IPS DF 4.7 (cell line): ENCODE data around the gene COL27A1.

Experiments used
- DNase-seq: peaks from one replicate; pipeline ENCODE4 v3.0.0-alpha.2; 2013; ENCODE audit warnings: low spot score; ENCODE audit errors: extremely low read depth

COL27A1 gene

DNA sequence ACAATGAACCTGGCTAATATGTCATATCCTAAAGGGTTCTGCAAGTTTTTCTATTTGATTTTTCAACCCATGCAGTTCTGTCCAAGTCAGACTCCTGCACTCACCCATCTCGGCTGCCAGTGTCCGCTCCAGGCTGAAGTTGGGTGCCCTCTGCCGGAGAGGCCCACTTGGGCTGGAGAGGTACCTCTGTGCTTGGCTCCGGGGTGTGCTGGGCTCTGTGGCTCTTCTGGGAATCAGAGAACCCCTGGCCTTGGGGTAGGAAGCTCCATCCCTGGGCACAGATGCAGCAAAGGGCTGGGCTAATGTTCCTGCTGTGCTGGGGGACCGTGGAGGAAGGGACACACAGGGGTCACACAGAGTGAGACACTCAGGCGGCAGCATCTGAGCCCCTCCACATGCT lies 200.5 kb downstream of the COL27A1 start:
- no peak for DNase-seq

GRCh38 chr9:114356792-114357191 lies 201.5 kb downstream of the COL27A1 start:
- no peak for DNase-seq

GRCh38 chr9:114357360-114357759 lies 202.0 kb downstream of the COL27A1 start:
- no peak for DNase-seq

DNA sequence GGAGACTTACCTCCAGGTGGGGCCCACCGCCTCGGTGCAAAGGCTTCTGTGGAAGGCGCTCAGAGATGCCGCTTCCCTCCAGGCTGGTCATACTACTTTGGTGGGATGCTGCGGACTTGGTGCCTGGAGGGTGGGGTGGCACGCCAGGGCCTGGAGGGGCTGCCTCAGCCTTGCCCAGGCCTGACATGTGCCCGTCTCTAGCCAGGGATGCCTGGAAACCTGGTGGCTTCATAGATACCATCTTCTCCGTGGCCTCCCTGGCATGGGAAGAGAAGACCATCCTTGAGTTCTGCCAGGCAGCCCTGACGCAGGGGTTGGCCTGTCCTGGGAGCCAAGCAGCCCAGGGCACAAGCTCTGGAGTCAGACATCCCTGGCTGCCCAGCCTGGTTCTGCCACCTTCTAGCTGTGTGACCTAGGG lies 202.6 kb downstream of the COL27A1 start:
- no peak for DNase-seq

DNA sequence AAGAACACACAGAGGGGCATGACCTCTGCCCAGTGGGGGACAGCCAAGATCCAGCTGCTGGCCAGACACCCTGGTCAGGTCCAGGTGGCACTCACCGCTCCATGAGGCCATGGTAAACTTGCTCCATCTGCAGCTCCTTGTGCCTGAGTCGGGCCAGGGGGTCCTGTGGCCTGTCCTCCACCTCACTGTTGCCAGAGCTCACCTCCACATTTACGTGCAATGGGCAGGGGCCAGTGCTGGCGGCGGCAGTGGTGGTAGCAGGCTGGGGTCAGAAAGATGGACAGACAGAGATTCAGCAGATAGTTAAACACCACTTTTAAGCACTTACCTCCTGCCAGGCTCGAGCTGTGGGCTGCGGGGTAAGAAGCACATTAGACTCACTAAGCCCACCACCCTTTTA lies 204.5 kb downstream of the COL27A1 start:
- DNase-seq: no peak

DNA sequence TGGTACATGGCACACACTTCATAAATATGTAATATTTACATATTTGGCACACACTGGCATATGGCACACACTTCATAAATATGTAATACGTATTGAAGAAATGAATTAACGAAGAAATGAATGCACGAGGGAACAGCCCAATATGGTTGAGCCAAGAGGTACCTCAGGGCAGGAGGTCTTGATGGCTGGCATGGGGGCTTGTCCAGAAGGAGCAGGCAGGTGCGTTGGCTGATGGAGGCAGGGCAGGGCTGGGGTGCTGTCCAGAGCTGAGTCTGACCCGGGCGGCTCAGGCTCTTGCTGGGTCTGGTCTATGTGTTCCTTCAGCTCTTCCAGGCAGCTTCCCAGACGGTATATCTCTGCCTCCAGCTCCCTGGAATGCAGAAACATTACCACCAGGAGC lies 206.2 kb downstream of the COL27A1 start:
- DNase-seq: no peak
